Fibroblast of the aortic adventitia (primary cell): ENCODE measurements around the gene TMEM35B. TPM values are rescaled to one million over a fixed set of nuclear protein-coding genes. Genes with fewer than 3 reads are reported as not detected.
"Not testable (repeated sequence)": the region's sequence is repeated elsewhere in the genome, so short reads cannot be mapped to it uniquely, and the experiment has no call there.

ENCODE experiments used
- DNase-seq: peaks from one replicate; pipeline ENCODE4 v3.0.0-alpha.2; 2010; ENCODE audit warnings: low read depth
- H3K4me3 ChIP-seq: 2 replicates; pipeline ENCODE4 v1.5.1; 2011; ENCODE audit warnings: low read depth, mild to moderate bottlenecking, control low read depth, low read length, moderate library complexity
- total RNA-seq: library from RNA; depleted of rRNA; stranded (reverse); fragments of >200 nt; gene quantifications from 2 replicates; pipeline ENCODE4 v1.2.3, GENCODE V29; 2012; ENCODE audit warnings: low replicate concordance
- TF ChIP-seq, protein P1 (sequence below): IDR thresholded peaks from 2 replicates; pipeline ENCODE4 v1.5.1; 2011; ENCODE audit warnings: mild to moderate bottlenecking, low read length, control low read depth, inconsistent platforms; ENCODE audit not compliant: insufficient read depth

TMEM35B gene
- total RNA-seq, 1 donor, result 31.6 TPM

DNA sequence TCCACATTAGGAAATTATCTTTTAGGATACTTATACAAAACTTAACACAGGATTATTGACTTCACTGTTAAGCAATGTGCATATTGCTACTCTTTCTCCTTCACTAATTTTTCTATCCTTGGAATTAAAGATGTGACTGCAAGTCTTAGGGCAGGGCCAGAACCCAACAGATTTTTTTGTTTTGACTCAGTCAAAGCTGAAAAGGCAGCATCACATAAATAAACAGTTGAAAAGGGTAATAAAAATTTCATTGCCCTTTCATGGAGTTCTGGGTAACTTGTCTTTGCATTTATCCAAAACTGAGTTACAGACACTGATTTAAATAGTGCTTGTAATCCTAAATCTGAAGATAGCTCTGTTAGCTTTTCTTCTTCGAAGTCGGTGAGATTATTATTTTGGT, 1.9 kb upstream of the TMEM35B start:
- no peak overlapping the region for H3K4me3 ChIP-seq
- no peak for DNase-seq
- TF ChIP-seq, protein P1, sequence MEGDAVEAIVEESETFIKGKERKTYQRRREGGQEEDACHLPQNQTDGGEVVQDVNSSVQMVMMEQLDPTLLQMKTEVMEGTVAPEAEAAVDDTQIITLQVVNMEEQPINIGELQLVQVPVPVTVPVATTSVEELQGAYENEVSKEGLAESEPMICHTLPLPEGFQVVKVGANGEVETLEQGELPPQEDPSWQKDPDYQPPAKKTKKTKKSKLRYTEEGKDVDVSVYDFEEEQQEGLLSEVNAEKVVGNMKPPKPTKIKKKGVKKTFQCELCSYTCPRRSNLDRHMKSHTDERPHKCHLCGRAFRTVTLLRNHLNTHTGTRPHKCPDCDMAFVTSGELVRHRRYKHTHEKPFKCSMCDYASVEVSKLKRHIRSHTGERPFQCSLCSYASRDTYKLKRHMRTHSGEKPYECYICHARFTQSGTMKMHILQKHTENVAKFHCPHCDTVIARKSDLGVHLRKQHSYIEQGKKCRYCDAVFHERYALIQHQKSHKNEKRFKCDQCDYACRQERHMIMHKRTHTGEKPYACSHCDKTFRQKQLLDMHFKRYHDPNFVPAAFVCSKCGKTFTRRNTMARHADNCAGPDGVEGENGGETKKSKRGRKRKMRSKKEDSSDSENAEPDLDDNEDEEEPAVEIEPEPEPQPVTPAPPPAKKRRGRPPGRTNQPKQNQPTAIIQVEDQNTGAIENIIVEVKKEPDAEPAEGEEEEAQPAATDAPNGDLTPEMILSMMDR, result no peak

DNA sequence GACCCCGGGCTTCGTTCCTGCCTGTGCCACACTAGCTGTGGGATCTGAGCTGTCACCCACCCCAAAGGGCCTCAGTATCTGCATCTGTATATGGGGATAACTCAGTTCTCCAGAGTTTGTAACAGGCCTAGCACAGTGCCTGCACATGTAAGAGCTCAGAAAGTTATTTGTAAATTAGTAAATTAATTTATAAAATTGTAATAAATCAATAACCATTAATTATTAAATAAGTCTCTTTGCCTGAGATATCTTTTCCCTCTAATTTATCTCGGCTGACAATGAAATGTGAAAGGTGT, 410 bp upstream of the TMEM35B start:
- peak overlapping the region; percentile 86 for H3K4me3 ChIP-seq
- not testable (repeated sequence) for DNase-seq

DNA sequence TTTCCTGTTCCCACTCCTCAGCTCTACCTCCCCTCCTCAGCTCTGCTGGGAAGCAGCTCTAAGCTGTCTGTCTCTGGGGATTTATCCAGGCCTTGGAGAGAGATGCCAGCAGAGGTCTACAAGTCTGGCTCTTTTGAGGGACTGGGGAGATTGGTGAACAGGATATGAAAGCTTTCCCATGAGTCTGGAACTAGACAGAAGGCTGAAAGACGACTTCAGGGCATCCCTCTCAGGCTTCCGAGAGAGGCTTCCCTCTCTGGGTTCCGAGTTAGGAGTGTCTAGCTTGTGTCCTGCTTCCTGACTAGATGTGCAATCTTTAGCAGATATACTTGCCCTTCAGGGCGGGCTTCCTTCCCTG, 733 bp downstream of the TMEM35B start:
- TF ChIP-seq, protein P1, result no peak
- peak overlapping the region; percentile 86 for H3K4me3 ChIP-seq
- peak; percentile 58 for DNase-seq

DNA sequence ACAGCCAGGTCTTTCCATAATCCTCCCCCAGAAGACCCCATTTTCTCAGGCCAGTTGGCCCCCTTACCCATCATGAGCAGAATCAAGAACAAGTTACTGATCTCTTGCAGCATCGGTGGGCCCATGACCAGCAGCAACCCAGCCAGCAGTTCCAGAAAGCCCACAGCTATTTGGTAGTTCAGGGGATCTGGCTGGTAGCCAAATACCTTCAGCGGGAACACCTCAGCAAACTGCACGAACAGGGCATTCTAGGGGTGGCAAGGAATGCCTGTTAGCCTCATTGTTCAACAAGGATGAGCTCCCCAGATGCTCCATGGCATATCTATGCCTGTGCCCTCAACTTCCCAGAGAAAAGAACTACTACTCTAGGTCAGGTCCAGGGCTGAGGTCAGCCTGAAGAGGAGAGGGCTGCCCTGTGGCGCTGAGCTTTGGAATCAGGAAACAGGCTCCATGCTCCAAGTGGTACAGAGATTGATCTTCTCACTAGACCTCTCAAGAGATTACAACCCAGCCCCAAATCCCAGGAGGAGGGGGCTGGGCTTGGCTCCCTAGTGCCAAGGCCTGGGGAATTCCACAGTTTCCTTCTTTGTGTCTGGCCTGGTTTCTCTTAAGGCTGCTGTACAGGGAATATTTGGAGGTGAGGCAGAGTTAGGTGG, 1.3 kb downstream of the TMEM35B start:
- peak; percentile 48 for DNase-seq
- TF ChIP-seq, protein P1, result no peak

DNA sequence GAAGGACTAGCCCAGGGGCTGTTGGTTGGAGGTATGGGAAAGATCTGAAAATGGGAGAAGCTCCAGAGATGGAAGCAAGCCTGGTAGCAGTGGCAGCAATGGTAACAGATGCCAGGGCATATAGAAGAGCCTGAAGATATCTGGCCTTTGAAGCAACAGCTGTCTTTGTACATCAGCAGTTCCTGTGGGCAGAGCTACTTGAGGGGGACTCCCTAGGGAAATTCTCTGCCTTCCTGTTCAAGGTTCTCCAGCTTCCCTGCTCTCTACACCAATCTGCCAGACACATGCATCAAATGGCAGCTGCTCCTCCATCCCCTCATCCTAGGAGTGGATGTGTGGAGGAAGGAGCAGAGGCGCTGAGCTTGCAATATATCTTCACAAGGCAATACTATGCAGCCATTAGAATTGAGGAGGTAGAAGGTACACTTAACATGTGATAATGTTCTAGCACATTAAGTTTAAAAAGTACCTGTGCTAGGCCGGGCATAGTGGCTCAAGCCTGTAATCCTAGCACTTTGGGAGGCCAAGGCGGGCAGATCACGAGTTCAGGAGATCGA, 2.2 kb downstream of the TMEM35B start:
- DNase-seq, result no peak
- TF ChIP-seq, protein P1, result no peak
- no peak overlapping the region for H3K4me3 ChIP-seq

More for the DNA sequence above, 1.3 kb downstream of the TMEM35B start:
- H3K4me3 ChIP-seq, result peak overlapping the region; percentile 86

DNA sequence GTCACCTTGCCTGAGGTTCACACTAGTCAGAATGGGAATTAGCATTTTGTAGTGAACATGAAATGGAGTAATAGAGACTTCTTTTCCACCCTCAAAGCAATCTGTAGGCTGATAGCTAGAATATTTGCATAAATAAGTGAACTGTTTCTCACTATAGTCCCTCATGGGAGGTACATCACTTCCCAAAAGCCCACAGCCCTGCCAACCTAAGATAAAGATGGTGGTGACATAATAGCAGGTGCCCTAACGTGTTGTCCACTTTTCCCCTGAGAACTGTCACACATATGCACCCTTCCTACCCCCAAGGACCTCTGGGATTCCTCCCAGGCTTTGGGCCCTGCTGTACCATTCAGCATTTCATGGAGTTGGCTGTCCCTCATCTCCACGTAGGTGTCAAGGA, 4.4 kb downstream of the TMEM35B start:
- DNase-seq, result no peak
- TF ChIP-seq, protein P1, result no peak
- H3K4me3 ChIP-seq, result no peak overlapping the region

DNA sequence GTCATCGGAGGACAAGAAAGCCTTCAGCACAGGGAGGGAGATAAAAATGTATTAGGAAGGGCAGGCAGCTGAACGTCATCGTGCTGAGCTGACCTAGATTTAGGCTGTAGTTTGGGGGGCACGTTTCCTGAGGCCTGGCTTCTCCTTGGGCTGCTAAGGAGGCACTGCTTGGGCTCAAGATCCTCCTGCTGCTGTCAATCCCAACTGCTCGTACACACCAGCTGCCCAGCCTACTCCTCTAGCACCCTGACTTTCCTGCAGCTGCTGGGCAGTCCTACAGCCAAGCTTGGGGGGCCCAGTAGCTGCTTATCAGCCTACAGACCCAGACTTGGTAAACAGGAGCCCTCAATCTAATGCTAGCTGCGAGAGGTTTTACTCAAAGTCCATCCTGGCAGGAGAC, 6.2 kb downstream of the TMEM35B start:
- no peak overlapping the region for H3K4me3 ChIP-seq
- DNase-seq, result no peak
- TF ChIP-seq, protein P1, result no peak
